ENCODE measurements around the gene FAM227B.
"Not testable (repeated sequence)": the region's sequence is repeated elsewhere in the genome, so short reads cannot be mapped to it uniquely, and the experiment has no call there.

Gene FAM227B

DNA sequence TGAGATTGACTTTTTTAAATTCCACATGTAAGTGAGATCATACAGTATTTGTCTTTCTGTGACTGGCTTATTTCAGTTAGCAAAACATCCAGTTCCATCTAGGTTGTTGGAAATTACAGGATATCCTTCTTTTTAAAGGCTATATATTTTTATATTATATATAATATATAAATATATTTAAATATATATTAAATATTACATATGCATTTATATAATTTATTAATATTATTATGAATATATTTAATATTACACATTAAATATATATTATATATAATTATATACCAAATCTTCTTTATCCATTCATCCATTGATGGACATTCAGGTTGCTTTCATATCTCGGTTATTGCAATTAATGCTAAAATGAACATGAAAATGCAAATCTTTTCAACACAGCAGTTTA is 49.9 kb downstream of the FAM227B start:
- Mint-ChIP-seq H3K9me3 (peaks cover 21% of the 10 kb centered on the region), H3K27me3 (no peaks in the 10 kb centered on the region), H3K4me1 (no peaks in the 10 kb centered on the region), H3K27ac (no peak overlapping the region), H3K36me3 (peaks cover 28% of the 10 kb centered on the region), H3K4me3 (no peak overlapping the region)
- ATAC-seq, result no peak

DNA sequence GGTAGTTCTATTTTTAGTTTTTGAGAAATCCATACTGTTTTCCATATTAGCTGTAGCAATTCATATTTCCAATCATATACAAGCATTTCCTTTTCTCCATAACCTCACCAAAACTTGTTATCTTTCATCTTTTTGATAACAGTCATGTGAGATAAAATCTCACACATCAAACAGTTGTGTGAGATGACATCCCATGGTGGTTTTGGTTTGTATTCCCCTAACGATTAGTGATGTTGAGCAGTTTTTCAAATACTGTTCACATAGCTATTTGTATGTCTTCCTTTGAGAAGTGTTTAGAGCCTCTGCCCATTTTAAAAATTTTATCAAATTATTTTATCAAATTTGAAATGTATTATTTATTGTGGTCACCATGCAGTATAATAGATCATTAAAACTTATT is 50.4 kb downstream of the FAM227B start:
- Mint-ChIP-seq H3K4me1 (no peaks in the 10 kb centered on the region), H3K36me3 (peaks cover 28% of the 10 kb centered on the region), H3K4me3 (no peak overlapping the region), H3K9me3 (peaks cover 21% of the 10 kb centered on the region), H3K27me3 (no peaks in the 10 kb centered on the region), H3K27ac (no peak overlapping the region)
- no peak for ATAC-seq

DNA sequence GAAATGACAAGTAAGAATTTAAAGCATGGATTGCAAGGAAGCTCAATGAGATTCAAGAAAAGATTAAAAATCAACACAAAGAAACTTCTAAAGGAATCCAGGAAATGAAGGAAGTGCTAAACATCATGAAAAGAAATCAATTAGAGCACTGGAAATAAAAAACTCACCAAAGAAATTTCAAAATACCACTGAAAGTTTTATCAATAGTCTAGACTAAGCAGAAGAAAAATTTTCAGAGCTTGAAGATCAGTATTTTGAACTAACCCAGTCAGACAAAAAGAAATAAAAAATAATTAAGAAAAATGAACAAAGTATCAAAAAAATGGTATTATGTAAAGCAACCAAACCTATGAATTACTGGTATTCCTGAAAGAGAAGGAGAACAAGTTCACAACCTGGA is 60.6 kb downstream of the FAM227B start:
- Mint-ChIP-seq H3K36me3 (peaks cover 12% of the 10 kb centered on the region), H3K4me1 (no peaks in the 10 kb centered on the region), H3K27ac (no peak overlapping the region), H3K27me3 (peaks cover 14% of the 10 kb centered on the region), H3K4me3 (no peak overlapping the region), H3K9me3 (peaks cover 38% of the 10 kb centered on the region)
- no peak for ATAC-seq

DNA sequence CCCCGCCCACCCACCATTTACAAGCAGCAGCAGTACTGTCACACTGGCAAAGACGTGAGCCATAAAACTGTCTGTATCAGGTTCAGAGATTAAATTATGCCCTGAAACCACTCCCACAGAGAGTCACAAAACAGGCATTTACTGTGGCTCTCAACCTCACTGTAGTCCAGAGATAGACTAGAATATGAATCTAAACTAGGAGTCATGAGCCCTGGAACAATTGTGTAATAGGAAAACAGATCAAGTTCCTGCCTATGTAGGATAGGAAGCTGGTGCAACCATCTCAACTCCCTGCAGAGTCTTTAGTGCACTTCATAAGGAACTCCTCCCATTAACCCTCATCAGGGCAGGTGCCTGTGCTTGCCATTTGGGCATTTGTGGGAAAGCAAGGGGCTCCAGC is 61.7 kb downstream of the FAM227B start:
- H3K27ac Mint-ChIP-seq, result no peak overlapping the region
- H3K36me3 Mint-ChIP-seq, result peaks cover 12% of the 10 kb centered on the region
- no peak for ATAC-seq
- no peaks in the 10 kb centered on the region for H3K4me1 Mint-ChIP-seq
- H3K9me3 Mint-ChIP-seq, result peaks cover 38% of the 10 kb centered on the region
- H3K27me3 Mint-ChIP-seq, result peaks cover 14% of the 10 kb centered on the region
- no peak overlapping the region for H3K4me3 Mint-ChIP-seq

DNA sequence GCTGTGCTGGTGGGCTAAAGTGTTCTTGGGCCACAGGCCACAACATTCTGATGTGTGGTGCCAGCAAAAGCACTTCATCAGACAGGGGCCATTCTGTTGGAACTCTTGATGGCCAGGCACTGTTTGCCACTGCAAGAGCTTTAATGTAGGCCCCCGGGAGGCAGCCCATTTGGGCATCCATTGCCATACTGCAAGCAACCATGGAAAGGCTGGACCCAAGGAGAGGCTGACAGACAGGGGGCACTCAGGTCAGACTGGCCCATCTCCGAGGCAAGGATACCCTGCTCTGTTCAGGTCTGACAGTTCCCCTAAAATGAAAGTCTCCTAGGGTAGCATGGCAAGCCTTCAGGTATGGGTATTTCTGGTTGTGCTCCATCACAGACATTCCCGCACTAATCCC is 64.2 kb downstream of the FAM227B start:
- Mint-ChIP-seq H3K4me3 (no peak overlapping the region), H3K27ac (no peak overlapping the region), H3K36me3 (peaks cover 7% of the 10 kb centered on the region), H3K9me3 (peaks cover 27% of the 10 kb centered on the region), H3K4me1 (no peaks in the 10 kb centered on the region), H3K27me3 (peaks cover 14% of the 10 kb centered on the region)
- ATAC-seq, result no peak

DNA sequence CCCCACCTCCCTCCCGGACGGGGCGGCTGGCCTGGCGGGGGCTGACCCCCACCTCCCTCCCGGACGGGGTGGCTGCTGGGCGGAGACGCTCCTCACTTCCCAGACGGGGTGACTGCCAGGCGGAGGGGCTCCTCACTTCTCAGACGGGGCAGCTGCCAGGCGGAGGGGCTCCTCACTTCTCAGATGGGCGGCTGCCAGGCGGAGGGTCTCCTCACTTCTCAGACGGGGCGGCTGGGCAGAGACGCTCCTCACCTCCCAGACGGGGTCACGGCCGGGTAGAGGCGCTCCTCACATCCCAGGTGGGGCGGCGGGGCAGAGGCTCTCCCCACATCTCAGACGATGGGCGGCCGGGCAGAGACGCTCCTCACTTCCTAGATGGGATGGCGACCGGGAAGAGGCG is 70.3 kb downstream of the FAM227B start:
- Mint-ChIP-seq H3K9me3 (peaks cover 14% of the 10 kb centered on the region), H3K27me3 (peaks cover 14% of the 10 kb centered on the region)
- not testable (repeated sequence) for H3K27ac Mint-ChIP-seq, H3K4me1 Mint-ChIP-seq, H3K4me3 Mint-ChIP-seq, H3K36me3 Mint-ChIP-seq, ATAC-seq

DNA sequence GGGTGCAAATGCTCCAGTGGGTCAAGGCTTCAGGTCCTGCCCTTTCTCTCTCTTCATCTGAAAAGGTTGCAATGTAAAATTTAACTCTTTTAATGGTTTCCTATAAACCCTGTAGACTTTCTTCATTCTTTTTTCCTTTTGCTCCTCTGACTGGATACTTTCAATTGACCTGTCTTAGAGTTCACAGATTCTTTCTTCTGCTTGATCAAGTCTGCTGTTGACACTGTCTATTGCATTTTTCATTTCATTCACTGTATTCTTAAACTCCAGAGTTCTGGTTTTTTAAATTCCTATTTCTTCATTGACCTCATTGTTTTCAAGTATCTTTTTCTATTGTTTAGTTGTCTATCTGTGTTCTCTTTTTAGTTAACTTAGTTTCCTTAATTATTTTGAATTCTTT is 82.1 kb downstream of the FAM227B start:
- Mint-ChIP-seq H3K9me3 (peaks cover 30% of the 10 kb centered on the region), H3K27me3 (no peaks in the 10 kb centered on the region)

DNA sequence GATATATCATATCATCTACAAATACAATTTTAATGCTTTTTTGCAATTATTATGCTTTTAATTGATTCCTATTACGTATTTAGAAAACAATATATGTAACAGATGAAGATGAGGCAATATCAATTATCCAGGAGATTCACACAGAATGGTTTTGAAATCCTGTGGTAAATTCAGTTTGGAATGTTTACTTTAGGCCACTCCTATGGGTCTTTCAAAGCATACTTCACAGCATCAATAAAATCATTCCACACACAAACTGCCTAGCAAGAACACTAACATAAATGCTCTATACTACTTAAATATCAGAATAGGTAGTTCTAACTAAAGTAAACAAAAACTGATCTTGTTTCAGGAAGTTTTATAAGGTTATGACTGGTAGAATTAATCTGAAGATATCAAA is 90.5 kb downstream of the FAM227B start:
- peaks cover 19% of the 10 kb centered on the region for H3K27me3 Mint-ChIP-seq

More for the DNA sequence above, 82.1 kb downstream of the FAM227B start:
- Mint-ChIP-seq H3K27ac (no peak overlapping the region), H3K4me1 (no peaks in the 10 kb centered on the region), H3K36me3 (no peaks in the 10 kb centered on the region), H3K4me3 (no peak overlapping the region)
- ATAC-seq, result no peak

DNA sequence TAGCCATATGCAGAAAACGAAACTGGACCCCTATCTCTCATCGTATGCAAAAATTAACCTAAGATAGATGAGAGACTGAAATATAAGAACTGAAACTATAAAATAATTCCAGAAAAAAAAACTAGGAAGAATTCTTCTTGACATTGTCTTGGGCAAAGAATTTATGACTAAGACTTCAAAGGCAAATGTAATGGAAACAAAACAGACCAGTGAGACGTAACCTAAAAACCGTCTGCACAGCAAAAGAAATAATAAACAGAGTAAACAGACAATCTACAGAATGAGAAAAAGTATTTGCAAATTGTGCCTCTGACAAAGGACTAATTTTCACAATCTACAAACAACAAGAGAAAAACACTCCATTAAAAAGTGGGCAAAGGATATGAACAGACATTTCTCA is 92.3 kb downstream of the FAM227B start:
- no peak overlapping the region for H3K27ac Mint-ChIP-seq
- no peaks in the 10 kb centered on the region for H3K36me3 Mint-ChIP-seq
- H3K9me3 Mint-ChIP-seq, result peaks cover 11% of the 10 kb centered on the region
- peaks cover 19% of the 10 kb centered on the region for H3K27me3 Mint-ChIP-seq
- H3K4me3 Mint-ChIP-seq, result no peak overlapping the region
- H3K4me1 Mint-ChIP-seq, result no peaks in the 10 kb centered on the region
- ATAC-seq, result no peak

More for the DNA sequence above, 90.5 kb downstream of the FAM227B start:
- no peaks in the 10 kb centered on the region for H3K36me3 Mint-ChIP-seq
- no peak for ATAC-seq
- peaks cover 23% of the 10 kb centered on the region for H3K9me3 Mint-ChIP-seq
- no peak overlapping the region for H3K4me3 Mint-ChIP-seq
- no peak overlapping the region for H3K27ac Mint-ChIP-seq
- H3K4me1 Mint-ChIP-seq, result no peaks in the 10 kb centered on the region

DNA sequence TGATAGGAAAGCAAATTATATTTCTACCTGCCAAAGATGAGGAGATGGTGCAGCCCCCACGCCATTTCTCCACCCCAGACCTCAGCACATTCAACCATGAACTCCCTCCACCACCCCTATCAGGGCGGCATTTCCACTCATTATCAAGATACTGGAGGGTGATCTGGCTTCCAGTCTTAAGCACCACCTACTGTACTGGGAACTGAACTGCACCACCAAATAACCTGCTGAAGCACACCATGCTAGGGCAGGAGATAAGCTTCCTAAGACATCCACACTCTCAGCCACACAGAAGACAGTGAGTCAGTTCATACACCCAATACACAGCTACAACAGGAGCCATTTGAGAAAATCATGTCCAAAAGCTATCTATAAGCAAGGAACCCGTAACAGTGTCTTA is 98.8 kb downstream of the FAM227B start:
- Mint-ChIP-seq H3K9me3 (peaks cover 15% of the 10 kb centered on the region), H3K27me3 (peaks cover 10% of the 10 kb centered on the region)

DNA sequence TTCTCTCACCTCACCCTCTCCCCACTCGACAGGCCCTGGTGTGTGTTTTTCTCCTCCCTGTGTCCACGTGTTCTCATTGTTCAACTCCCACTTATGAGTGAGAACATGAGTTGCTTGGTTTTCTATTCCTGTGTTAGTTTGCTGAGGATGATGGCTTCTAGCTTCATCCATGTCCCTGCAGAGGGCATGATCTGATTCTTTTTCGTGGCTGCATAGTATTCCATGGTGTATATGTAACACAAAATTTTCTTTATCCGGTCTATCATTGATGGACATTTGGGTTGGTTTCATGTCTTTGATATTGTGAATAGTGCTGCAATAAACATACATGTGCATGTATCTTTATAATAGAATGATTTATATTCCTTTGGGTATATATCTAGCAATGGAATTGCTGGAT is 107.9 kb downstream of the FAM227B start:
- H3K27ac Mint-ChIP-seq, H3K4me3 Mint-ChIP-seq, ATAC-seq, H3K9me3 Mint-ChIP-seq, H3K36me3 Mint-ChIP-seq, H3K4me1 Mint-ChIP-seq: not testable (repeated sequence)
- H3K27me3 Mint-ChIP-seq, result peaks cover 10% of the 10 kb centered on the region

More for the DNA sequence above, 98.8 kb downstream of the FAM227B start:
- ATAC-seq, result no peak
- H3K4me1 Mint-ChIP-seq, result no peaks in the 10 kb centered on the region
- H3K27ac Mint-ChIP-seq, result no peak overlapping the region
- no peaks in the 10 kb centered on the region for H3K36me3 Mint-ChIP-seq
- no peak overlapping the region for H3K4me3 Mint-ChIP-seq

DNA sequence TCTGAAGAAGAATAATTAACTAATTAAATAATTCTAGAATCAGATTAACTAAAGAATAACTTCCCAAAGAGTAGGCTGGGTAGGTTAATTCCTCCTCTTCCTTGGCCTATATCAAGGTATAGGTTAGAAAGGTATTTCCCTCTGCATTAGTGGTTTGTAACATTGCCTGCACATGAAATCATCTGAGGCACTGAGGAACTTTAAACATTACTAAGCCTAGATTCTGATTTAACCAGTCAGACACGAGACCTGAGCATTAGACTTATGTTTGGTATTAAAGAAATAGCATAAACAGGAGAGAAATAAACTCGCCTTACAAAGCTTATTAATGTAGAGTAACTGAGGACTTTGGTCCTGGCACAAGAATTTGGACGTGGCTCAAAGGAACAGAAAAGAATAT is 113.4 kb downstream of the FAM227B start:
- Mint-ChIP-seq H3K27me3 (no peaks in the 10 kb centered on the region), H3K27ac (no peak overlapping the region), H3K9me3 (peaks cover 7% of the 10 kb centered on the region), H3K36me3 (no peaks in the 10 kb centered on the region), H3K4me1 (no peaks in the 10 kb centered on the region), H3K4me3 (no peak overlapping the region)
- ATAC-seq, result no peak

DNA sequence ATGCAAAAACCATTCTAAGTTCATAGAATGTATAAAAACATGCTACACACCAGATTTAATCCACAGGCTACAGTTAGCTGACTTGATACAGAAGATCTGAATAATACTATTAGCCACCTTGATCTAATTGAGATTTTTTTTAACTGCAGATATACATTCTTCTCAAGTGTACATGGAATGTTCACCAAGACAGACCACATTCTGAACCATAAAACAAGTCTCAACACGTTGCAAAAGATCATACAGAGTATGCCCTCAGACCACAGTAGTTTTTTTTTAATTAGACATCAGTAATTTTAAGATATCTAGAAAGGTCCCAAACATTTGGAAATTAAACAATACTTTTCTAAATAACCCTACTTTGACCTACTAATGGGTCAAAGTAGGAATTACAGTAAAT is 114.3 kb downstream of the FAM227B start:
- no peaks in the 10 kb centered on the region for H3K4me1 Mint-ChIP-seq
- H3K4me3 Mint-ChIP-seq, result no peak overlapping the region
- H3K27ac Mint-ChIP-seq, result no peak overlapping the region
- H3K27me3 Mint-ChIP-seq, result no peaks in the 10 kb centered on the region
- ATAC-seq, result no peak
- no peaks in the 10 kb centered on the region for H3K36me3 Mint-ChIP-seq
- H3K9me3 Mint-ChIP-seq, result peaks cover 7% of the 10 kb centered on the region

DNA sequence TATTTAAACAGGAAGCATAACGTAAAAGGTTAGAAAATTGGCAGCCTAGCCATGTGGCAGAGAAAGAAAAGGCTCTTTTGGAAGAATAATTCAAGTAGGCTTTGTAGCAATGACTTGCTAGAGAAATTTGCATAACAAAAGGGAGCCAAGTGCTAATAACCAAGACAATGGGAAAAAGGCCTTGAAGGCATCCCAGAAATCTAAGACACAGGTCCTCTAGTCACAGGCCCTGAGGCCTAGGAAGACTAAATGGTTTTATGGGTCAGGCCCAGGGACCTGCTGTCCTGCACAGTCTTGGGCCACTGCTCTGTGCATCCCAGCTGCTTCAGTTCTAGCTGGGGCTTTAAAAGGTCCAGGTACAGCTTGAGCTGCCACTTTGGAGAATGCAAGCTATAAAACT is 119.0 kb downstream of the FAM227B start:
- peaks cover 10% of the 10 kb centered on the region for H3K9me3 Mint-ChIP-seq
- ATAC-seq, result no peak
- H3K27me3 Mint-ChIP-seq, result no peaks in the 10 kb centered on the region
- H3K27ac Mint-ChIP-seq, result no peak overlapping the region
- no peak overlapping the region for H3K4me3 Mint-ChIP-seq
- no peaks in the 10 kb centered on the region for H3K36me3 Mint-ChIP-seq
- no peaks in the 10 kb centered on the region for H3K4me1 Mint-ChIP-seq

DNA sequence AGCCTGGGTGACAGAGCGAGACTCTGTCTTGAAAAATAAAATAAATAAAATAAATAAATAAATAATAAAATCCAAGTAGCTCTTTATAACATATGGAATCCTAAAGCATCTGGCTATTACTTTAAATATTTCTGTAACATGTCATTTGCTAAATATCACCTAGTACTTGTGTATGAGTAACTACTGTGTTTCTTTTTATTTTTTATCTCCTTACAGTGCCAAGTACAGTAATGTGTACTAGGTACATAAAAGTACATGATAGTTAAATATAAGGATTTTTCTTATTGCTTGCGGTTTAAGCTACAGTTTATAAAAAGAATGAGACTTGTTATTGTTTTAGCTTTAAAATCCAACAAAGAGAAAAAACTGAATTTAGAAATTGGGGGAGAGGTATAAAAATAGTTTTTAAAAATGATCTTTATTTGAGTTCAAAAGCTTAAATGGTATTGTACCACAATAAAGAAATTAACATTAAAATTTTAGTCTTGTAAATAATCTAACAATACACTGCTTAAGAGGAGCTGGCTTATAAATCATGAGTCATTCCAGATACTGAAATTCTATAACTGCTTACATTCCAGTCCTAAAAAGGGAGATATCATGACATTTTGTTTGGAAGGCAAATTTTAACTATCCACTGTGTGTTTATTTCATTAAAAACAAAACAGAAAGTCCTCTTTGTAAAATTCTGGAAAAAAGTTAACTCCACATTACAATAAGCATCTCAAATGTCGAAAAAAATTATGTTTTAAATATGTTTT is 124.4 kb downstream of the FAM227B start:
- Mint-ChIP-seq H3K9me3 (peaks cover 5% of the 10 kb centered on the region), H3K27ac (no peak overlapping the region), H3K4me3 (no peak overlapping the region), H3K36me3 (no peaks in the 10 kb centered on the region), H3K27me3 (peaks cover 12% of the 10 kb centered on the region), H3K4me1 (no peaks in the 10 kb centered on the region)
- ATAC-seq, result no peak

DNA sequence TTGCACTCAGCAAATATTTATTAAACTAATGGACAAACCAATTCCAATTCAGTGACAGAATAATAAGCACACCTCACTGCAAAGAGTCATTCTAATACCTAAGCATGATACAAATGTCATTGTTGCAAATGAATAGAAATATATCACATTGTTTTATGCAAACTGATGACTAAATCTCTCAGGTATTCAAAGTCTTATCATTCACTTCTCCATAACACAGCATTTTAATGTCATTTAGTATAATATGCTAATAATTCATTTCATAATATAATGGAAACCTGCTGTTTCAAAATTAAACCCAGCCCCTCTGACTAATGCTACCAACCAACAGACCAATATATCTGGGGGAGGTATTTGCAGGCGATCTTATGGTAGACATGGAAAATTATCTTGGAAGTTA is 125.8 kb downstream of the FAM227B start:
- no peak for ATAC-seq
- no peak overlapping the region for H3K27ac Mint-ChIP-seq
- no peak overlapping the region for H3K4me3 Mint-ChIP-seq
- no peaks in the 10 kb centered on the region for H3K9me3 Mint-ChIP-seq
- peaks cover 12% of the 10 kb centered on the region for H3K27me3 Mint-ChIP-seq
- H3K36me3 Mint-ChIP-seq, result no peaks in the 10 kb centered on the region
- no peaks in the 10 kb centered on the region for H3K4me1 Mint-ChIP-seq

All from stimulated activated memory B cell treated with anti-CD40 and anti-IgM and Interleukin-4, amounts not matched to agents 10 μg/mL and 1 μg/mL and 100 μg/mL, for 72 hours (primary cell).